ENCODE measurements around the gene WNT2B. TPM values are rescaled to one million over a fixed set of nuclear protein-coding genes. Genes with fewer than 3 reads are reported as not detected.

WNT2B gene
- total RNA-seq, 1 donor from 2014 or later, result 1.2 TPM

GRCh38 chr1:112517231-112517630 lies 8.5 kb downstream of the WNT2B start:
- no peak for ATAC-seq (ENCODE audit: poor library complexity)
- intact Hi-C loops (cut with DNase I), result no loop called here
- no peak for DNase-seq

GRCh38 chr1:112517646-112518045 lies 8.9 kb downstream of the WNT2B start:
- DNase-seq (no peak), ATAC-seq (ENCODE audit: poor library complexity) (peak; percentile 14)
- intact Hi-C loops (cut with DNase I), result no loop called here

- DNase-seq (no peak), ATAC-seq (ENCODE audit: poor library complexity) (peak; percentile 76)
- intact Hi-C loops (cut with DNase I), result no loop called here
Measured at GRCh38 chr1:112518186-112518585, 9.4 kb downstream of the WNT2B start.

GRCh38 chr1:112520166-112520565 lies 11.4 kb downstream of the WNT2B start:
- ATAC-seq (ENCODE audit: poor library complexity), result no peak
- intact Hi-C loops (cut with DNase I), result no loop called here

GRCh38 chr1:112522621-112523020 lies 13.9 kb downstream of the WNT2B start:
- intact Hi-C loops (cut with DNase I), result no loop called here
- ATAC-seq (ENCODE audit: poor library complexity) (no peak), DNase-seq (no peak)

More at GRCh38 chr1:112520166-112520565, 11.4 kb downstream of the WNT2B start:
- DNase-seq, result no peak

GRCh38 chr1:112524251-112524650 lies 15.5 kb downstream of the WNT2B start:
- intact Hi-C loops (cut with DNase I), result no loop called here
- peak; percentile 80 for ATAC-seq (ENCODE audit: poor library complexity)
- DNase-seq, result peak; percentile 55

- intact Hi-C loops (cut with DNase I), result no loop called here
- DNase-seq (no peak), ATAC-seq (ENCODE audit: poor library complexity) (no peak)
Measured at GRCh38 chr1:112524986-112525385, 16.2 kb downstream of the WNT2B start.

GRCh38 chr1:112527266-112528010 lies 18.7 kb downstream of the WNT2B start:
- intact Hi-C loops (cut with DNase I), result no loop called here
- no peak for ATAC-seq (ENCODE audit: poor library complexity)

GRCh38 chr1:112528076-112528475 lies 19.3 kb downstream of the WNT2B start:
- no peak for ATAC-seq (ENCODE audit: poor library complexity)

More at GRCh38 chr1:112527266-112528010, 18.7 kb downstream of the WNT2B start:
- DNase-seq, result no peak

GRCh38 chr1:112529301-112529700 lies 20.5 kb downstream of the WNT2B start:
- ATAC-seq (ENCODE audit: poor library complexity), result no peak
- intact Hi-C loops (cut with DNase I), result no loop called here
- no peak for DNase-seq

More at GRCh38 chr1:112528076-112528475, 19.3 kb downstream of the WNT2B start:
- DNase-seq, result no peak
- intact Hi-C loops (cut with DNase I), result no loop called here

GRCh38 chr1:112530832-112531231 lies 22.1 kb downstream of the WNT2B start:
- intact Hi-C loops (cut with DNase I), result no loop called here
- ATAC-seq (ENCODE audit: poor library complexity), result peak; percentile 32

GRCh38 chr1:112532064-112532463 lies 23.3 kb downstream of the WNT2B start:
- DNase-seq (no peak), ATAC-seq (ENCODE audit: poor library complexity) (peak; percentile 91)
- intact Hi-C loops (cut with DNase I), result no loop called here

More at GRCh38 chr1:112530832-112531231, 22.1 kb downstream of the WNT2B start:
- DNase-seq, result no peak

- ATAC-seq (ENCODE audit: poor library complexity), result no peak
- intact Hi-C loops (cut with DNase I), result no loop called here
- no peak for DNase-seq
Measured at GRCh38 chr1:112533029-112533428, 24.3 kb downstream of the WNT2B start.

GRCh38 chr1:112536561-112536960 lies 27.8 kb downstream of the WNT2B start:
- ATAC-seq (ENCODE audit: poor library complexity) (no peak), DNase-seq (no peak)
- intact Hi-C loops (cut with DNase I), result no loop called here

- DNase-seq (no peak), ATAC-seq (ENCODE audit: poor library complexity) (no peak)
- intact Hi-C loops (cut with DNase I), result no loop called here
Measured at GRCh38 chr1:112537456-112537855, 28.7 kb downstream of the WNT2B start.

- no peak for DNase-seq
- intact Hi-C loops (cut with DNase I), result no loop called here
- no peak for ATAC-seq (ENCODE audit: poor library complexity)
Measured at GRCh38 chr1:112538883-112539282, 30.1 kb downstream of the WNT2B start.

- no peak for ATAC-seq (ENCODE audit: poor library complexity)
- intact Hi-C loops (cut with DNase I), result no loop called here
- no peak for DNase-seq
Measured at GRCh38 chr1:112540226-112540794, 31.5 kb downstream of the WNT2B start.

GRCh38 chr1:112541299-112541698 lies 32.5 kb downstream of the WNT2B start:
- DNase-seq, result no peak
- ATAC-seq (ENCODE audit: poor library complexity), result no peak
- intact Hi-C loops (cut with DNase I), result no loop called here

- intact Hi-C loops (cut with DNase I), result no loop called here
- DNase-seq, result no peak
- ATAC-seq (ENCODE audit: poor library complexity), result no peak
Measured at GRCh38 chr1:112542206-112542973, 33.6 kb downstream of the WNT2B start.
